D721Med (cell line): ENCODE data around the gene PTGER2.

ENCODE experiments used
- DNase-seq: peaks from one replicate; pipeline ENCODE4 v3.0.0; 2011; ENCODE audit warnings: low spot score; ENCODE audit not compliant: insufficient read length
- FAIRE-seq: peaks from 2 replicates; lab custom pipeline; 2011; peaks lifted over from hg19 to GRCh38; lab: Jason Lieb, UNC
- TF ChIP-seq, protein P1 (sequence below): IDR thresholded peaks from 2 replicates; pipeline ENCODE4 v1.5.1; 2012; ENCODE audit warnings: mild to moderate bottlenecking, control low read depth; ENCODE audit not compliant: insufficient read depth; ENCODE audit errors: missing control alignments

The PTGER2 gene

DNA sequence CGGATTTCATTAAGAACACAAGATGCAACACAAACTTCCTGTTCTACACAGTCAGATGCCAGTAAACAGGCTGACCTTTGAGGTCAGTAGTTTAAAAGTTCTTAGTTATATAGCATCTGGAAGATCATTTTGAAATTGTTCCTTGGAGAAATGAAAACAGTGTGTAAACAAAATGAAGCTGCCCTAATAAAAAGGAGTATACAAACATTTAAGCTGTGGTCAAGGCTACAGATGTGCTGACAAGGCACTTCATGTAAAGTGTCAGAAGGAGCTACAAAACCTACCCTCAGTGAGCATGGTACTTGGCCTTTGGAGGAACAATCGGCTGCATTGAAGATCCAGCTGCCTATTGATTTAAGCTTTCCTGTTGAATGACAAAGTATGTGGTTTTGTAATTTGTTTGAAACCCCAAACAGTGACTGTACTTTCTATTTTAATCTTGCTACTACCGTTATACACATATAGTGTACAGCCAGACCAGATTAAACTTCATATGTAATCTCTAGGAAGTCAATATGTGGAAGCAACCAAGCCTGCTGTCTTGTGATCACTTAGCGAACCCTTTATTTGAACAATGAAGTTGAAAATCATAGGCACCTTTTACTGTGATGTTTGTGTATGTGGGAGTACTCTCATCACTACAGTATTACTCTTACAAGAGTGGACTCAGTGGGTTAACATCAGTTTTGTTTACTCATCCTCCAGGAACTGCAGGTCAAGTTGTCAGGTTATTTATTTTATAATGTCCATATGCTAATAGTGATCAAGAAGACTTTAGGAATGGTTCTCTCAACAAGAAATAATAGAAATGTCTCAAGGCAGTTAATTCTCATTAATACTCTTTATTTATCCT, 13.5 kb downstream of the PTGER2 start:
- peak; percentile 46 for FAIRE-seq
- TF ChIP-seq, protein P1, sequence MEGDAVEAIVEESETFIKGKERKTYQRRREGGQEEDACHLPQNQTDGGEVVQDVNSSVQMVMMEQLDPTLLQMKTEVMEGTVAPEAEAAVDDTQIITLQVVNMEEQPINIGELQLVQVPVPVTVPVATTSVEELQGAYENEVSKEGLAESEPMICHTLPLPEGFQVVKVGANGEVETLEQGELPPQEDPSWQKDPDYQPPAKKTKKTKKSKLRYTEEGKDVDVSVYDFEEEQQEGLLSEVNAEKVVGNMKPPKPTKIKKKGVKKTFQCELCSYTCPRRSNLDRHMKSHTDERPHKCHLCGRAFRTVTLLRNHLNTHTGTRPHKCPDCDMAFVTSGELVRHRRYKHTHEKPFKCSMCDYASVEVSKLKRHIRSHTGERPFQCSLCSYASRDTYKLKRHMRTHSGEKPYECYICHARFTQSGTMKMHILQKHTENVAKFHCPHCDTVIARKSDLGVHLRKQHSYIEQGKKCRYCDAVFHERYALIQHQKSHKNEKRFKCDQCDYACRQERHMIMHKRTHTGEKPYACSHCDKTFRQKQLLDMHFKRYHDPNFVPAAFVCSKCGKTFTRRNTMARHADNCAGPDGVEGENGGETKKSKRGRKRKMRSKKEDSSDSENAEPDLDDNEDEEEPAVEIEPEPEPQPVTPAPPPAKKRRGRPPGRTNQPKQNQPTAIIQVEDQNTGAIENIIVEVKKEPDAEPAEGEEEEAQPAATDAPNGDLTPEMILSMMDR: no peak
- no peak for DNase-seq

DNA sequence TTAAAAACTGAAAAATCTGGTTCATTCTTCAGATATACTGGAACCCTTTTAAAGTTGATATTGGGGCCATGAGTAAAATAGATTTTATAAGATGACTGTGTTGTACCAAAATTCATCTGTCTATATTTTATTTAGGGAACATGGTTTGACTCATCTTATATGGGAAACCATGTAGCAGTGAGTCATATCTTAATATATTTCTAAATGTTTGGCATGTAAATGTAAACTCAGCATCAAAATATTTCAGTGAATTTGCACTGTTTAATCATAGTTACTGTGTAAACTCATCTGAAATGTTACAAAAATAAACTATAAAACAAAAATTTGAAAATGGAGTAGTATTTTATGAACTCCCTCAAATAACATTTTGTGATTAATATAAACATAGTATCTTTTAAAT, 14.2 kb downstream of the PTGER2 start:
- FAIRE-seq (no peak), DNase-seq (no peak)
- TF ChIP-seq, protein P1: no peak

GRCh38 chr14:52329678-52330369, 15.7 kb downstream of the PTGER2 start:
- TF ChIP-seq, protein P1: no peak
- no peak for FAIRE-seq
- no peak for DNase-seq

DNA sequence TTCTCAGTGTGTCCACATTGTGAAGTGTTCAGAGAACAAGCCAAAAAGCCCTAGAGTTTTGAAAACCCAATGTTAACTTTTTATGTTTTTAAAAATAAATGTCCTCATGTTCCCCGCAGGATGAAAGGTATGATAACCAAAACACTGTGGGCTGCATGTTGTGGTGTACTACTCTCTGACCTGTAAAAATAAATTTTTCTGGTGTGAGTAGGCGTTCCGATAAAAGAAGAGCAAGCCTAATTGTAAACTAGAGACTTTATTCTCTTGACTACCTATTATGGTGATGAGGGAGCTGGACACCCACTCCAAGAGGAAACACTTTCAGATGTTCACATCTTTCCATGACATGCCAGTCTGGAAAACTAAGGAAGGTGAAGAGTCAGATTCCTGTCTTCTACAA, 18.2 kb downstream of the PTGER2 start:
- FAIRE-seq: no peak
- DNase-seq: no peak
- TF ChIP-seq, protein P1: no peak

DNA sequence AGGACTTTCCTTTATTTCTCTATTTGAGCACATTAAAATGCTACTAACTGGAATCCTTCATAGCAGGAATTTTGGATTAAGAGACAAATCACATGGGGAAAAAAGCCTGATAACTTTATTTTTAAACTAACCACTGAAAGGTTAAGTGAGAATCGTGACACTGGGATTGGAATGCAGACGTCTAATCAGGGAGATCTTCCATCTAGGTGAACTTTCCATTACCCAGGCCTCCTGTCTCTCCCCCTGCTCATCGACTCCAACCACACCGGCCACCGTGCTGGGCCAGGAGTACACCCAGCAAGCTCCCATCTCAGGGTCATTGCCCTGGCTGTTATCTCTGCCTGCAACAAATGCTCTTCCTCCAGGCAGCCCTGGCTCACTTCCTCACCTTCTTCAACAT, 19.0 kb downstream of the PTGER2 start:
- FAIRE-seq: no peak
- DNase-seq: no peak
- TF ChIP-seq, protein P1: no peak

GRCh38 chr14:52333823-52334657, 19.9 kb downstream of the PTGER2 start:
- no peak for FAIRE-seq
- TF ChIP-seq, protein P1: no peak
- no peak for DNase-seq
